GM10847 (cell line): Measurements from ENCODE around the gene OR2V2.

Source experiments
- POLR2A ChIP-seq: IDR thresholded peaks from 2 replicates; pipeline ENCODE4 v1.6.1; 2011; ENCODE audit not compliant: insufficient read length; ENCODE audit errors: extremely low read depth

OR2V2 gene

GRCh38 chr5:181119105-181119504, 28.3 kb upstream of the OR2V2 start:
- TF ChIP-seq POLR2A = no peak

- TF ChIP-seq POLR2A = no peak
These were observed 27.1 kb upstream of the OR2V2 start for GRCh38 chr5:181120306-181120705.

- no peak for TF ChIP-seq POLR2A
These were observed 26.6 kb upstream of the OR2V2 start for GRCh38 chr5:181120761-181121160.

GRCh38 chr5:181121675-181122561, 25.5 kb upstream of the OR2V2 start:
- TF ChIP-seq POLR2A = no peak

- no peak for TF ChIP-seq POLR2A
These were observed 22.9 kb upstream of the OR2V2 start for GRCh38 chr5:181124526-181124925.

- TF ChIP-seq POLR2A = no peak
These were observed 20.5 kb upstream of the OR2V2 start for GRCh38 chr5:181126841-181127240.

GRCh38 chr5:181127456-181127855, 19.9 kb upstream of the OR2V2 start:
- TF ChIP-seq POLR2A = no peak

GRCh38 chr5:181127907-181128626, 19.3 kb upstream of the OR2V2 start:
- no peak for TF ChIP-seq POLR2A

GRCh38 chr5:181129601-181130000, 17.8 kb upstream of the OR2V2 start:
- TF ChIP-seq POLR2A = no peak

- no peak for TF ChIP-seq POLR2A
These were observed 16.4 kb upstream of the OR2V2 start, which contains the start of gene OR2V1 for GRCh38 chr5:181130832-181131496. Gene OR2V1, minus strand, starts transcription at chr5:181131169. Its CDS starts 5,865 bp downstream, at chr5:181125304.

GRCh38 chr5:181131514-181131913, 15.9 kb upstream of the OR2V2 start:
- no peak for TF ChIP-seq POLR2A

- no peak for TF ChIP-seq POLR2A
These were observed 14.3 kb upstream of the OR2V2 start for GRCh38 chr5:181133083-181133482.

- no peak for TF ChIP-seq POLR2A
These were observed 13.7 kb upstream of the OR2V2 start for GRCh38 chr5:181133610-181134231.

GRCh38 chr5:181134259-181134658, 13.1 kb upstream of the OR2V2 start:
- TF ChIP-seq POLR2A = no peak

GRCh38 chr5:181136361-181136955, 10.9 kb upstream of the OR2V2 start:
- TF ChIP-seq POLR2A = no peak

- TF ChIP-seq POLR2A = no peak
These were observed 9.1 kb upstream of the OR2V2 start for GRCh38 chr5:181138258-181138657.
